A549 (cell line): ENCODE results near the gene BMS1.

Experiments
- CEBPB ChIP-seq, 2 experiments: fragments of >200 bp in 1 of 2; sonication (Bioruptor Twin) in 1 of 2; formaldehyde crosslinking in 1 of 2; IDR thresholded peaks; 2 replicates each; pipeline ENCODE4 v1.6.1; 2012 to 2016
- CTCF ChIP-seq: fragments of >200 bp; sonication (Bioruptor Twin); formaldehyde crosslinking; IDR thresholded peaks from 3 replicates; pipeline ENCODE4 v1.5.1; 2016
- JUN ChIP-seq, 2 experiments: fragments of >200 bp; sonication (Bioruptor Twin); formaldehyde crosslinking; IDR thresholded peaks; 2 replicates in 1 of 2; 3 replicates in 1 of 2; pipeline ENCODE4 v1.6.1; 2016 to 2017
- NPAS2 ChIP-seq: fragments of 250-450 bp; sonication (Bioruptor Pico); IDR thresholded peaks from 2 replicates; pipeline ENCODE4 v1.8.0; 2022; ENCODE audit warnings: mild to moderate bottlenecking, moderate library complexity, borderline replicate concordance
- POLR2A ChIP-seq: IDR thresholded peaks from 2 replicates; pipeline ENCODE4 v1.6.1; 2012; ENCODE audit warnings: mild to moderate bottlenecking, low read length
- REST ChIP-seq: fragments of 200-600 bp; sonication (generic); IDR thresholded peaks from 2 replicates; pipeline ENCODE4 v1.6.1; 2016; ENCODE audit warnings: antibody characterized with exemption, mild to moderate bottlenecking, moderate library complexity

DNA sequence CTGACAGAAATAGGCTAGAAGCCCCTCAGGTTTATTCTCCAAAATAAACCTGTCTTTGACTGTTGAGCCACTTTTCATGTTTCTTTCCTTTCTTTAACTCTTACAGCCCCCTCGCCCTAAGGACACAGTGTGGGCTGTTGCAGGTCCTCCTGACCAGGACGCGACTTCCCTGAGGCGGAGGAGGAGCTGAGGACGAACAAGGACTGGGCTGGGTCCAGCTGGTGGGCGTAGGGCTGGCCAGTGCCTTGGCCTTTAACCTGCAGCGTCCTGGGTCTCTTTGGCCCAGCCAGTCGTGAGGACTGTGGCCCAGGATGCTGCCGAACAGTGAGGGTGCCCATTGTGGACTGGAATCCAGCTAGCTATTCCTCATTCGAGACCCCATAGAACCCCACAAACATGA, 13.4 kb upstream of the BMS1 start:
- TF ChIP-seq CTCF (no peak), POLR2A (no peak), NPAS2 (CRISPR knock-in tag) (no peak), JUN (IDR thresholded peaks at IDR 0.05) (no peak), CEBPB (IDR thresholded peaks at IDR 0.05) (no peak), REST (no peak)
